GM23248 (cell line): Measurements from ENCODE around the gene PLPPR1. TPM values are rescaled to one million over a fixed set of nuclear protein-coding genes. Genes with fewer than 3 reads are reported as not detected.

Source experiments
- DNase-seq: peaks from one replicate; pipeline ENCODE4 v3.0.0-alpha.2; 2015
- H2AFZ ChIP-seq: fragments of 200-600 bp; sonication (generic); 2 replicates; pipeline ENCODE4 v1.6.1; 2016; ENCODE audit warnings: antibody characterized with exemption
- H3F3A ChIP-seq: fragments of 200-600 bp; sonication (generic); 2 replicates; pipeline ENCODE4 v1.6.1; 2016; ENCODE audit warnings: mild to moderate bottlenecking, antibody characterized with exemption, mixed run types; ENCODE audit not compliant: insufficient read depth
- H3K27ac ChIP-seq: fragments of 200-600 bp; sonication (generic); 2 replicates; pipeline ENCODE4 v1.5.1; 2016; ENCODE audit warnings: mild to moderate bottlenecking
- H3K27me3 ChIP-seq: fragments of 200-600 bp; sonication (generic); replicated peaks from 2 replicates; pipeline ENCODE4 v1.6.1; 2016; ENCODE audit warnings: mild to moderate bottlenecking; ENCODE audit not compliant: insufficient read depth
- H3K36me3 ChIP-seq: fragments of 200-600 bp; sonication (generic); 2 replicates; pipeline ENCODE4 v1.6.1; 2016; ENCODE audit warnings: low read depth, mild to moderate bottlenecking
- H3K4me1 ChIP-seq: fragments of 200-600 bp; sonication (generic); 2 replicates; pipeline ENCODE4 v1.6.1; 2016; ENCODE audit warnings: mild to moderate bottlenecking; ENCODE audit not compliant: insufficient read depth
- H3K4me2 ChIP-seq: fragments of 200-600 bp; sonication (generic); one replicate; pipeline ENCODE4 v1.6.1; 2016; ENCODE audit warnings: mild to moderate bottlenecking; ENCODE audit not compliant: unreplicated experiment
- H3K4me3 ChIP-seq: fragments of 200-600 bp; sonication (generic); 2 replicates; pipeline ENCODE4 v1.5.1; 2016; ENCODE audit warnings: mild to moderate bottlenecking
- H3K79me2 ChIP-seq: fragments of 200-600 bp; sonication (generic); 2 replicates; pipeline ENCODE4 v1.6.1; 2016; ENCODE audit warnings: mild to moderate bottlenecking; ENCODE audit not compliant: insufficient read depth
- H3K9ac ChIP-seq: fragments of 200-600 bp; sonication (generic); 2 replicates; pipeline ENCODE4 v1.6.1; 2016; ENCODE audit warnings: mild to moderate bottlenecking
- H3K9me2 ChIP-seq: fragments of 200-600 bp; sonication (generic); 2 replicates; pipeline ENCODE4 v1.6.1; 2016; ENCODE audit warnings: mixed run types, mild to moderate bottlenecking, moderate library complexity; ENCODE audit not compliant: insufficient read depth
- H3K9me3 ChIP-seq: fragments of 200-600 bp; sonication (generic); one replicate; pipeline ENCODE4 v1.6.1; 2017; ENCODE audit warnings: low read depth
- H4K20me1 ChIP-seq: fragments of 200-600 bp; sonication (generic); 2 replicates; pipeline ENCODE4 v1.6.0; 2016; ENCODE audit not compliant: insufficient read depth
- EZH2 ChIP-seq: fragments of 200-600 bp; sonication (generic); IDR thresholded peaks from 2 replicates; pipeline ENCODE4 v1.6.1; 2018; ENCODE audit warnings: antibody characterized with exemption, mild to moderate bottlenecking; ENCODE audit not compliant: insufficient read depth, poor library complexity, severe bottlenecking
- EZH2phosphoT487 ChIP-seq: fragments of 200-600 bp; sonication (generic); IDR thresholded peaks from 2 replicates; pipeline ENCODE4 v1.6.1; 2018; ENCODE audit warnings: antibody characterized with exemption, moderate library complexity, mild to moderate bottlenecking, low read depth; ENCODE audit not compliant: insufficient read depth
- WGBS, 2 experiments: methylation state at CpG; one replicate each; pipeline ENCODE4 v1.1.6; 2015 to 2017; ENCODE audit warnings: low lambda C conversion rate in 2 of 2, low coverage in 1 of 2; ENCODE audit errors: missing lambda C conversion rate in 2 of 2; 5-methylcytosine and 5-hydroxymethylcytosine counted together
- in situ Hi-C: fragments of 300-500 bp; cut with MboI; formaldehyde crosslinking; loops from 2 replicates; pipeline ENCODE4 v1.15.0; 2020
- polyA plus RNA-seq: library from polyadenylated mRNA; unstranded; fragments of >200 nt; fragmentation: Nextera tagmentation; extraction: Ambion mirVana; gene quantifications from 2 replicates; pipeline ENCODE4 v1.2.1, GENCODE V29; 2016
- total RNA-seq: library from RNA; depleted of rRNA; stranded (reverse); fragments of >200 nt; shearing (Covaris generic); gene quantifications from 2 replicates; pipeline ENCODE4 v1.2.3, GENCODE V29; 2014

PLPPR1 gene
- total and polyA plus RNA-seq, 2 experiments from 2014 or later = not detected

- H3K9ac ChIP-seq = no peak overlapping the region
- in situ Hi-C loops = no loop called here
- no peak overlapping the region for H3K27ac ChIP-seq
- 0 to 2% methylated on average over 2 of the region's 2 CpGs for WGBS, 2 experiments
- no peaks in the 10 kb centered on the region for H3K36me3 ChIP-seq
- H3K4me2 ChIP-seq = no peak overlapping the region
- TF ChIP-seq EZH2phosphoT487 = no peak
- TF ChIP-seq EZH2 = no peak
- H3F3A ChIP-seq = no peaks in the 10 kb centered on the region
- H3K4me1 ChIP-seq = no peaks in the 10 kb centered on the region
- no peaks in the 10 kb centered on the region for H3K9me2 ChIP-seq
- no peak overlapping the region for H2AFZ ChIP-seq
- peaks cover 20% of the 10 kb centered on the region; the same call in 1 of the 2 replicates for H3K27me3 ChIP-seq
- no peak overlapping the region for H3K4me3 ChIP-seq
- H3K9me3 ChIP-seq = no peaks in the 10 kb centered on the region
- DNase-seq = no peak
- no peaks in the 10 kb centered on the region for H4K20me1 ChIP-seq
- H3K79me2 ChIP-seq = no peaks in the 10 kb centered on the region
Measured at GRCh38 chr9:101025940-101026339, 2.6 kb upstream of the PLPPR1 start.

GRCh38 chr9:101026824-101027223 lies 1.7 kb upstream of the PLPPR1 start:
- H3K36me3 ChIP-seq = no peaks in the 10 kb centered on the region
- H3K9ac ChIP-seq = no peak overlapping the region
- no peak overlapping the region for H3K27ac ChIP-seq
- no peaks in the 10 kb centered on the region for H3K9me3 ChIP-seq
- H3F3A ChIP-seq = no peaks in the 10 kb centered on the region
- H2AFZ ChIP-seq = no peak overlapping the region
- H4K20me1 ChIP-seq = no peaks in the 10 kb centered on the region
- in situ Hi-C loops = no loop called here
- DNase-seq = no peak
- H3K9me2 ChIP-seq = no peaks in the 10 kb centered on the region
- no peak for TF ChIP-seq EZH2
- TF ChIP-seq EZH2phosphoT487 = no peak
- 28 to 31% methylated on average over 4 of the region's 4 CpGs for WGBS, 2 experiments
- no peaks in the 10 kb centered on the region for H3K79me2 ChIP-seq
- no peak overlapping the region for H3K4me2 ChIP-seq
- H3K27me3 ChIP-seq = peaks cover 25% of the 10 kb centered on the region; the same call in 1 of the 2 replicates
- H3K4me1 ChIP-seq = no peaks in the 10 kb centered on the region
- no peak overlapping the region for H3K4me3 ChIP-seq

GRCh38 chr9:101027236-101027635 lies 1.3 kb upstream of the PLPPR1 start:
- TF ChIP-seq EZH2phosphoT487 (no peak), EZH2 (no peak)
- in situ Hi-C loops = no loop called here
- DNase-seq = no peak
- no peaks in the 10 kb centered on the region for H3K9me2 ChIP-seq
- 14 to 21% methylated on average over 2 of the region's 2 CpGs for WGBS, 2 experiments
- no peaks in the 10 kb centered on the region for H3K9me3 ChIP-seq
- no peaks in the 10 kb centered on the region for H3K36me3 ChIP-seq
- no peak overlapping the region for H3K4me2 ChIP-seq
- no peaks in the 10 kb centered on the region for H4K20me1 ChIP-seq
- H3F3A ChIP-seq = no peaks in the 10 kb centered on the region
- H3K4me3 ChIP-seq = no peak overlapping the region
- H3K79me2 ChIP-seq = no peaks in the 10 kb centered on the region
- no peak overlapping the region for H3K27ac ChIP-seq
- no peaks in the 10 kb centered on the region for H3K4me1 ChIP-seq
- H3K27me3 ChIP-seq = peaks cover 25% of the 10 kb centered on the region; the same call in 1 of the 2 replicates
- no peak overlapping the region for H3K9ac ChIP-seq
- no peak overlapping the region for H2AFZ ChIP-seq

GRCh38 chr9:101027733-101028345 lies 688 bp upstream of the PLPPR1 start:
- H2AFZ ChIP-seq = peak overlapping the region; percentile 71
- 22 to 28% methylated on average over 12 of the region's 12 CpGs for WGBS, 2 experiments

More at GRCh38 chr9:101027733-101028345, 688 bp upstream of the PLPPR1 start:
- Histone ChIP-seq H3K9me3 (no peaks in the 10 kb centered on the region), H3K9ac (no peak overlapping the region), H3K36me3 (no peaks in the 10 kb centered on the region), H3F3A (no peaks in the 10 kb centered on the region), H3K4me3 (peak overlapping the region; percentile 69), H3K9me2 (no peaks in the 10 kb centered on the region), H3K79me2 (no peaks in the 10 kb centered on the region), H3K27ac (no peak overlapping the region), H3K4me1 (no peaks in the 10 kb centered on the region), H3K27me3 (peaks cover 25% of the 10 kb centered on the region; the same call in 1 of the 2 replicates), H4K20me1 (no peaks in the 10 kb centered on the region), H3K4me2 (peak overlapping the region; percentile 81)
- no peak for DNase-seq
- in situ Hi-C loops = no loop called here
- no peak for TF ChIP-seq EZH2phosphoT487
